MM.1S (cell line): Measurements from ENCODE around the gene MISP.

Experiments
- EZH2 ChIP-seq: fragments of 300-600 bp; sonication (generic); optimal IDR thresholded peaks from 2 replicates; pipeline ENCODE3; 2017; ENCODE audit warnings: low read depth, mild to moderate bottlenecking, antibody characterized with exemption, low read length, mixed read lengths
- EZH2phosphoT487 ChIP-seq: fragments of 300-600 bp; sonication (generic); IDR thresholded peaks from 2 replicates; pipeline ENCODE4 v1.6.1; 2018; ENCODE audit warnings: antibody characterized with exemption, low read length
- TF ChIP-seq, protein P1 (sequence below): fragments of 300-600 bp; sonication (generic); IDR thresholded peaks from 2 replicates; pipeline ENCODE4 v1.5.1; 2016; ENCODE audit warnings: antibody characterized with exemption, low read length, mixed read lengths

DNA sequence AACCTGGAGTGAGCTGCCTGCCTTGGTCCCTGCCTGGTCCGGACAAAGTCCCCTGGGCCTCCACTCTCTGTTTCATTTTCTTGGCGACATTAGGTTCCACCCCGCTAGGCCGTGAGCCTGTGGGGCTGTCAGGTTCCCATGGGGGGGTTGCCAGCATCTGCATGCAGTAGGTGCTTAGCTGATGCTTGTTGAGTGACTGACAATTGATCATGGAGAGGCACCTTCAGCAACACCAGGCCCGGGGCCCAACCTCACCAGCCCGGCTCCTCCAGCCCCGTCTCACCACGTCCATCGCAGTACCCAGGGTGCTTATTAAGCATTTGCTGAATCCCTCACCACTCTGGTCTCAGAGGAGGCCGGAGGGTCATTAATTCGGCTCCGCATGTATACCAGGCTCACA is 13.4 kb downstream of the MISP start:
- TF ChIP-seq, protein P1, sequence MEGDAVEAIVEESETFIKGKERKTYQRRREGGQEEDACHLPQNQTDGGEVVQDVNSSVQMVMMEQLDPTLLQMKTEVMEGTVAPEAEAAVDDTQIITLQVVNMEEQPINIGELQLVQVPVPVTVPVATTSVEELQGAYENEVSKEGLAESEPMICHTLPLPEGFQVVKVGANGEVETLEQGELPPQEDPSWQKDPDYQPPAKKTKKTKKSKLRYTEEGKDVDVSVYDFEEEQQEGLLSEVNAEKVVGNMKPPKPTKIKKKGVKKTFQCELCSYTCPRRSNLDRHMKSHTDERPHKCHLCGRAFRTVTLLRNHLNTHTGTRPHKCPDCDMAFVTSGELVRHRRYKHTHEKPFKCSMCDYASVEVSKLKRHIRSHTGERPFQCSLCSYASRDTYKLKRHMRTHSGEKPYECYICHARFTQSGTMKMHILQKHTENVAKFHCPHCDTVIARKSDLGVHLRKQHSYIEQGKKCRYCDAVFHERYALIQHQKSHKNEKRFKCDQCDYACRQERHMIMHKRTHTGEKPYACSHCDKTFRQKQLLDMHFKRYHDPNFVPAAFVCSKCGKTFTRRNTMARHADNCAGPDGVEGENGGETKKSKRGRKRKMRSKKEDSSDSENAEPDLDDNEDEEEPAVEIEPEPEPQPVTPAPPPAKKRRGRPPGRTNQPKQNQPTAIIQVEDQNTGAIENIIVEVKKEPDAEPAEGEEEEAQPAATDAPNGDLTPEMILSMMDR: no peak
- TF ChIP-seq EZH2 (no peak), EZH2phosphoT487 (no peak)
